Activated gamma-delta T cell (primary cell): ENCODE measurements around the gene APCDD1L.
"Not testable (repeated sequence)": the region's sequence is repeated elsewhere in the genome, so short reads cannot be mapped to it uniquely, and the experiment has no call there.

Source experiments
- DNase-seq: peaks from one replicate; lab custom pipeline; 2025; lab: John Stamatoyannopoulos, UW

The APCDD1L gene

DNA sequence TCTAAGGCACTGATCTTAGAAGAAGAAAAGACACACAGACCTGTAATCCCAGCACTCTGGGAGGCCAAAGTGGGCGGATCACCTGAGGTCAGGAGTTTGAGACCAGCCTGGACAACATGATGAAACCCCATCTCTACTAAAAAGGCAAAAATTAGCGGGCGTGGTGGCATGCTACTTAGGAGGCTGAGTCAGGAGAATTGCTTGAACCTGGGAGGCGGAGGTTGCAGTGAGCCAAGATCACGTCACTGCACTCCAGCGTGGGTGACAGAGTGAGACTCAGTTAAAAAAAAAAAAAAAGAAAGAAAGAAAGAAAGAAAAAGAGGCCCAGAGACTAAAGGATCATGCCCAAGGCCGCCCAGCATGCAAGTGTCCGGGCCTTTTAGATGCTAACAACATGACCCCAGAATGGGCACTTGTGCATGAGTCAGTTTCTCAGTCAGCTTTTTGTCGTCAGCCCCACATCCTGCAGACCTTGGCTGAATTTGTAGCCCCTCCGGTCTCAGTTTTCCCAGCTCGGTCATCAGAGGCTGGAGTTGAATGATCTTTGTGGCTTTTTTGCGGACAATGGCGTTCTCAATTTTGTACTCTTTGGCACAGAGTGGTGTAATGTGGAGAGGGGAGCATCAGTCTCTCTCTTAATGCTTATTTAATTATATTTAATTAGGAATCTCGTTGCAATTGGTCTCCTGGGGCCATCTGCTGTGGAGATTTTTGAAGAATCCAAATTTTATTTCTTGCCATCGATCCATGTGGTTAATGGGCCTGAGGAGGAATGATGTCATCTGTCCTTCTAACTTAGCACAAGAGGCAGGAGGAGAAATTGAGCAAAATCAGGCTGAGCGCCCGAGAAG lies 30.6 kb upstream of the APCDD1L start:
- no peak for DNase-seq

GRCh38 chr20:58544891-58545290 lies 29.7 kb upstream of the APCDD1L start:
- DNase-seq = no peak

GRCh38 chr20:58544286-58544685 lies 29.1 kb upstream of the APCDD1L start:
- DNase-seq = no peak

DNA sequence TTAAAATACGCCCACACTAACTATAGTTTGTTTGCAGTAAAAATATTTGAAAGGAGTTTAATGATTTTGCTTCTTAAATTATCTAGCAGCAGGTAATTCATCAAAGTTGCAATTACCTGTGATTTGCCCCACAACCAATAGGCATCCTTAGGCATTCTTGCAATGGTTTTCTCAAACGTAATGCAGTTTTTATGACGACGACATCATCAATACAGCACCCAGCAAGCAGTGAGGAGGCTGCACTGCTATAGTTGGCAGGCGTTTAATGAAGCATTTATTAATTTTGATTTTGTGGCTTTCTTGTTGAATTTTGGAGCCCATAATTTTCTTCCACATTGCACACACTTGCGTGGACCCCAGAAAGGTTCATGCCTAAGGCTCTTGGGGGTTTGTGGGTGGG lies 28.1 kb upstream of the APCDD1L start:
- DNase-seq = no peak

- no peak for DNase-seq
These were observed 27.4 kb upstream of the APCDD1L start for GRCh38 chr20:58542411-58543095.

DNA sequence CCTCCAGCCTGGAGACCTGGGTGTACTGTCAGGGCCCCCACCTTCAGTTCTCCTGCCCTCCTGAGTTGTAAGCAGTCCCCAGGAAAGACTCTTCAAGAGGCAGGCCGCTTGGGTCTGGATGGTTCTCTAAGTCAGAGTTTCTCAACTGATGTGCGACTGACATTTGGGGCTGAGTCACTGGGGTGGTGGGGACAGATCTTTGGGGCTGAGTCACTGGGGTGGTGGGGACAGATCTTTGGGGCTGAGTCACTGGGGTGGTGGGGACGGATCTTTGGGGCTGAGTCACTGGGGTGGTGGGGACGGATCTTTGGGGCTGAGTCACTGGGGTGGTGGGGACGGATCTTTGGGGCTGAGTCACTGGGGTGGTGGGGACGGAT lies 26.8 kb upstream of the APCDD1L start:
- DNase-seq = not testable (repeated sequence)

GRCh38 chr20:58538752-58539151 lies 23.6 kb upstream of the APCDD1L start:
- no peak for DNase-seq

GRCh38 chr20:58537831-58538230 lies 22.6 kb upstream of the APCDD1L start:
- no peak for DNase-seq

DNA sequence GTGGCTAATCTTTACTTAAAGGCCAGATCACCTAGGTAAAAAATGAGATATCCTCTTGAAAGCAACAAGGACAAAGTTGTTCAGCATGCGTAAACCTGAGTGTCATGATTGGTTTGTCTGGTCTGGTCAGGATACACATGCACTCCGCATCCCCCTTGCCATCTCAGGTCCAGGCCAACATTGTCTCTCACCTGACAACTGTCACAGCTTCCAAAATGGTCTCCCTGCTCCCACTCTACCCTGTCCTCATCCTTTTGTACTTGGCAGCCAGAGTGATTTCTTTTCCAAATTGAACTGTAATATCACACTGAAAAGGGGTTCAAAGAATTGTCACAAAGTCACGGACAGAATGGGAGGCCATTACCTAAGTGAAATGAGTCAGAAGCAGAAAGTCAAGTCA lies 21.1 kb upstream of the APCDD1L start:
- no peak for DNase-seq

- DNase-seq = no peak
These were observed 16.5 kb upstream of the APCDD1L start for GRCh38 chr20:58531657-58532056.

GRCh38 chr20:58531063-58531462 lies 15.9 kb upstream of the APCDD1L start:
- no peak for DNase-seq

DNA sequence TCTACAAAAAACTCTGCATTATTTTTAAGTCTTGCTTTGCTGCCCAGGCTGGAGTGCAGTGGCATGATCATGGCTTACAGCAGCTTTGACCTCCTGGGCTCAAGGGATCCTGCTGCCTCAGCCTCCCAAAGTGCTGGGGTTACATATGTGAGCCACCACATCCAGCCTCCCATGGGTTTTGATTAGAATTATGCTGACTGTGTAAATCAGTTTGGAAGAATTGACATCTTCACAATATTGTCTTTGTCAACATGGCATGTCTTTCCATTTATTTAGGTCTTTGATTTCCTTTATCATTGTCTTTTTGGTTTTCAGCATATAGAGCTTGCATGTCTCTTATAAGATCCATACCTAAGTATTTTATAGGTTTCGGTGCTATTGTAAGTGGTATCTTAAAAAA lies 13.2 kb upstream of the APCDD1L start:
- no peak for DNase-seq

- DNase-seq = no peak
These were observed 11.2 kb upstream of the APCDD1L start for GRCh38 chr20:58526411-58526810.

GRCh38 chr20:58524814-58525213 lies 9.6 kb upstream of the APCDD1L start:
- no peak for DNase-seq

DNA sequence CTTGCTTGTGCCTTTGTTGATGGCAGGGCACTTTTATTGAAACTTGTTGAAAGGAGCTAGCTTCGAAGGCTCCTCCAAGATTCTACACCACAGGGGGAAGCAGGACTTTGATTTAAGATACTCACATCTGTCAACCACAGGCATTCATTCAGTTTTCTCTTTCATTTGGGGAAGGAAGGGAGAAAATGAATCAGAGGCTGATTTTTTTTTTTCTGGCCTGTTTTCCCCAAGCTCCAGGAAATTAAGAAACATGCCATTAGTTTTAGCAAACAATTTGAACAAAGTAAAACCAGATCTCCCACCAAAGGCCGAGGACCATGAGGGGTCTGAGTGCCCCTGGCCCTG lies 8.7 kb upstream of the APCDD1L start:
- no peak for DNase-seq

- DNase-seq = no peak
These were observed 8.1 kb upstream of the APCDD1L start for GRCh38 chr20:58523072-58523970.

DNA sequence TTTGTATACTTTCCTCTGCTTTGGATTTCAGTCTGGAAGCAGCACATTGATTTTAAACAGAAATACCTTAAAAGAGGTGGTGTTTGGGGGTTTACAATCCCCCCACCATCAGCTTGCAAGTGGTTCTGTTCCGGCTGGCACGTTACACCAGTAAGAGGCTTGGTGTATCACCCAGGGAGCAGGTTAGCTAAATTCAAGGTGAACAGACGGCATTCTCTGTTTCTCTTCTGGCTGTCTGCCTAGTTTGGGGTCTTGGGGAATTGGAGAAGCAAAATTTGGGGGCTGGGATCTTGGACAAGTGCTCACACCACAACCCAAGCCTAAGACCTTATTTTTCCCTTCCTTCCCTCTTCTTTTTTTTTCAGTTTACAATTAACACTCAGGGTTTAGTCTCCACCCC lies 7.5 kb upstream of the APCDD1L start:
- no peak for DNase-seq

DNA sequence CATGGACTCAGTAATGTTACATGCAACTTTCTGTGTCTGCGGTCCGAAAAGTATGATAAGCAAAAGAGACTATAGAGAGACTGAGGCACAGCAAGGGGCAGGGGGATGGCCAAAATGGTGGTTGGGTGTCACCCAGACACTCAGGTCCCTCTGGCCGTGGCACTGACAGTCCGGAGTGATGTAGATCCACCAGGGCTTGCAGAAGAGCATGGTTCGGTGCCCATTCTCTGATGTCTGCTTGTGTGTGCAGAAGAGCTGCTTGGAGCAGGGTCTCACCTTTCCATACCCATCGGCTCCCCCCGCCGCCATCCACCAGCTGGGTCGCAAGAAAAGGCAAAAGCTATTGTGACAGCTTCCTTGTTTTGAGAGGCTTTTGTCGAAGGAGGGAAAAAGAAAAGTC lies 6.6 kb upstream of the APCDD1L start:
- no peak for DNase-seq

GRCh38 chr20:58519940-58520712 lies 4.9 kb upstream of the APCDD1L start:
- no peak for DNase-seq

- no peak for DNase-seq
These were observed 3.8 kb upstream of the APCDD1L start for GRCh38 chr20:58518896-58519593.

GRCh38 chr20:58518387-58518786 lies 3.2 kb upstream of the APCDD1L start:
- no peak for DNase-seq
